ENCODE measurements around the gene CSRP1. TPM values are rescaled to one million over a fixed set of nuclear protein-coding genes. Genes with fewer than 3 reads are reported as not detected.

CSRP1 gene
- total RNA-seq, 3 donors from 2014 or later, result 150 to 1,587 (median 214) TPM

DNA sequence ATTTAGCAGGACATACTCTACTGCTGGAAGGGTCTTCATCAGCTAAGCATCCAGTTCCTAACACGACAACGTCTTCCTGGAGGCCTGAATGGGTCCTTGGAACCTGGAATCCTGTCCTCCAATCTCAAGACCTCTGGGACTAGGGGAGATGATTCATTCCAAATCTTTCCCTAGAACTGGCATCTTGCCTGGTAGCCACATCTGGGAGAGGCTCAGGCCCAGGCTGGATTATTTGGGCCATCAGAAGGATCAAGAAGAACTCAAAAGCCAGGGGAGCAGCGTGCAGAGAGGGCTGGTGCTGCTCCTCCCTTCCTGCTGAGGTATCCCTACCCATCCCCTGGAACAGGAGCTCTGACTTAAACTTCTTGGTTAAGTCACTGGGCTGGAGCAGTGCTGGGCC, 35.2 kb downstream of the CSRP1 start:
- H3K36me3 ChIP-seq (ENCODE audit: low read depth), result no peaks in the 10 kb centered on the region
- TF ChIP-seq, protein P1, sequence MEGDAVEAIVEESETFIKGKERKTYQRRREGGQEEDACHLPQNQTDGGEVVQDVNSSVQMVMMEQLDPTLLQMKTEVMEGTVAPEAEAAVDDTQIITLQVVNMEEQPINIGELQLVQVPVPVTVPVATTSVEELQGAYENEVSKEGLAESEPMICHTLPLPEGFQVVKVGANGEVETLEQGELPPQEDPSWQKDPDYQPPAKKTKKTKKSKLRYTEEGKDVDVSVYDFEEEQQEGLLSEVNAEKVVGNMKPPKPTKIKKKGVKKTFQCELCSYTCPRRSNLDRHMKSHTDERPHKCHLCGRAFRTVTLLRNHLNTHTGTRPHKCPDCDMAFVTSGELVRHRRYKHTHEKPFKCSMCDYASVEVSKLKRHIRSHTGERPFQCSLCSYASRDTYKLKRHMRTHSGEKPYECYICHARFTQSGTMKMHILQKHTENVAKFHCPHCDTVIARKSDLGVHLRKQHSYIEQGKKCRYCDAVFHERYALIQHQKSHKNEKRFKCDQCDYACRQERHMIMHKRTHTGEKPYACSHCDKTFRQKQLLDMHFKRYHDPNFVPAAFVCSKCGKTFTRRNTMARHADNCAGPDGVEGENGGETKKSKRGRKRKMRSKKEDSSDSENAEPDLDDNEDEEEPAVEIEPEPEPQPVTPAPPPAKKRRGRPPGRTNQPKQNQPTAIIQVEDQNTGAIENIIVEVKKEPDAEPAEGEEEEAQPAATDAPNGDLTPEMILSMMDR (IDR thresholded peaks at IDR 0.05), result no peak
- peaks cover 23% of the 10 kb centered on the region for H3K4me1 ChIP-seq (ENCODE audit: low read depth)
- H3K9me3 ChIP-seq, result no peaks in the 10 kb centered on the region
- DNase-seq (no peak), ATAC-seq (no peak)
- H3K4me3 ChIP-seq, result no peak overlapping the region
- intact Hi-C loops (cut with DNase I, micrococcal nuclease), result no loop called here

- Histone ChIP-seq H3K4me1 (ENCODE audit: low read depth) (peaks cover 26% of the 10 kb centered on the region), H3K36me3 (ENCODE audit: low read depth) (no peaks in the 10 kb centered on the region), H3K9me3 (no peaks in the 10 kb centered on the region), H3K4me3 (no peak overlapping the region)
- no peak for DNase-seq
- intact Hi-C loops (cut with DNase I, micrococcal nuclease), result no loop called here
- ATAC-seq, result no peak
- TF ChIP-seq, protein P1 (IDR thresholded peaks at IDR 0.05), result no peak
Measured at GRCh38 chr1:201470581-201470980, 36.3 kb downstream of the CSRP1 start.

DNA sequence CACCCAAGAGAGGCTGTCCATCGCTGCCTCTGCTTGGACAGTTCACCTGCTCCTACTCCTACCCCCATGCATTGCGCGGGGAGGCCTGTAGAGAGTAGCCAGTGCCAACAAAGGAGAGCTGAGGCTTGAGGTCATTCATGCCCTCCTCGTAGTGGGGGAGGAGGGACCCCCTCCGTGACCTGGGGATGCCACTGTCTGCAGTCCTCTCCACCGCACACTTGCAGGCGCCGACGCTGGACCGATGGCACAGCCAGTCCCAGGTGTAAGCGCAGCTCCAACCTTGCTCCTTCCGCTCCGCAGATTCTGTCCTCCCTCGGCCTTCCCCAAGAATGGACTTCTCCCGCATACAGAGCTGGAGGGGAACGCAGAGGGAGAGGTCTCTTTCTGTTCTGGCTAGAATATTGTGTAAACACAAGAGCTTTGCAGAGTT, 37.3 kb downstream of the CSRP1 start:
- intact Hi-C loops (cut with DNase I, micrococcal nuclease), result no loop called here
- H3K9me3 ChIP-seq, result no peaks in the 10 kb centered on the region

DNA sequence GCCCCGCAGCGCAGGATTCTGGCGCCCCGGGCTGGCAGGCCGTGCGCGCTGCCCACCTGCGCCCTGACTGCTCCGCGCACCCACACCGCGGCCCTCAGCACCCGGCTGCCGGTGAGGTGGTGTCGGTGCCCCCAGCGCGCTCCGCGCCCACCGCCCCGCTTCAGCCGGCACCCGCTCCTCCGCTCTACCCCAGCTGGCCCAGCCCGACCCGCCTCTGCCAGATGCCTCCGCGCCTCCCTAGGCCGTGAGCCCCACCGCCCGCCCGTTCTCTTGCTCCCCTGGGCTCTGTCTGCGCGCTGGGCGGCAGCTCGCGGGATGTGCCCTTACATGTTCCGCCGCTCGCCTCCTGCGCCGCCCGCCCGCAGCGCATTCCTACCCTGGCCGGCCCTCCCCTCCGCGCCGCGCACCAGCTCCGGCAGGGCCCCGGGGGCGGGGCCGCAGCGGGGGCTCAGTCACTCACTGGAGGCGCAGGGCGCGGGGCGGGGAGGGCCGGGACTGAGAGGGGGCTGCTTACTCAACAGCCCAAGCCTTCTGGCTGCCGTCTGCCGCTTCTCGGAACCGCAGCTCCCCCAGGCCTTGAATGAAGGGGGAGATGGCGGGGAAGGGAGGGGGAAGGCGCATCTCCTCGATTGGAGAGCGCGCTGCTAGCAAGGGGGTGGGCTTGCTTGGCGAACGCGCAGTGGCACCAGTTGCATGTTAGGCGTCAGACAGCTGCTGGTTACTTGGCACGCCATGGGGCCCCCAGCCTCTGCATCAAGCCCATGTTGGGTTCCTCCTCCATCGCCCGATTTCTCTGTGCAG, 37.9 kb downstream of the CSRP1 start, which contains the start of gene PHLDA3:
Gene PHLDA3, minus strand, starts transcription at position 345 of the 801 bp plus-strand sequence. CDS start 402 bp downstream, outside the sequence.
- peaks cover 20% of the 10 kb centered on the region for H3K4me1 ChIP-seq (ENCODE audit: low read depth)
- ATAC-seq (peak; percentile 83), DNase-seq (peak; percentile 71 to 85 (median 83))
- peak within 1 kb of the TSS; percentile 42 for H3K4me3 ChIP-seq
- H3K36me3 ChIP-seq (ENCODE audit: low read depth), result no peaks in the 10 kb centered on the region
- TF ChIP-seq, protein P1 (IDR thresholded peaks at IDR 0.05), result no peak
- intact Hi-C loops (cut with DNase I, micrococcal nuclease), result no loop called here
- no peaks in the 10 kb centered on the region for H3K9me3 ChIP-seq

More for the DNA sequence above, 37.3 kb downstream of the CSRP1 start:
- TF ChIP-seq, protein P1 (IDR thresholded peaks at IDR 0.05), result no peak
- Histone ChIP-seq H3K4me3 (no peak overlapping the region), H3K4me1 (ENCODE audit: low read depth) (peaks cover 20% of the 10 kb centered on the region), H3K36me3 (ENCODE audit: low read depth) (no peaks in the 10 kb centered on the region)
- ATAC-seq (no peak), DNase-seq (no peak)

GRCh38 chr1:201468501-201468843, 38.5 kb downstream of the CSRP1 start:
- peak overlapping the region; percentile 42 for H3K4me3 ChIP-seq
- H3K9me3 ChIP-seq, result no peaks in the 10 kb centered on the region
- DNase-seq (peak in 1 of 3 donors; percentile 66), ATAC-seq (peak; percentile 64)
- peaks cover 20% of the 10 kb centered on the region for H3K4me1 ChIP-seq (ENCODE audit: low read depth)
- H3K36me3 ChIP-seq (ENCODE audit: low read depth), result no peaks in the 10 kb centered on the region
- TF ChIP-seq, protein P1 (IDR thresholded peaks at IDR 0.05), result no peak
- intact Hi-C loops (cut with DNase I, micrococcal nuclease), result no loop called here

All from mucosa of descending colon (tissue), 3 donors.